Measurements from ENCODE around the gene EXD1.

GRCh38 chr15:41218851-41219250 lies 11.7 kb downstream of the EXD1 start:
- no peak for TF ChIP-seq EZH2 (IDR thresholded peaks at IDR 0.05; ENCODE audit: borderline replicate concordance, low read depth, low read length, severe bottlenecking)
- TF ChIP-seq CTCF (IDR thresholded peaks at IDR 0.05; ENCODE audit: borderline replicate concordance, extremely low read depth, low read length, poor library complexity, severe bottlenecking), result no peak

Data from DND-41 (cell line).